Retinal pigment epithelial cell (primary cell): ENCODE results near the gene HOXC6.

Source experiments
- DNase-seq: peaks from one replicate; pipeline ENCODE4 v3.0.0-alpha.2; 2010; ENCODE audit warnings: low read depth
- H3K4me3 ChIP-seq: 2 replicates; pipeline ENCODE4 v1.5.1; 2011; ENCODE audit warnings: mild to moderate bottlenecking, low read length, control low read depth, moderate library complexity
- TF ChIP-seq, protein P1 (sequence below): conservative IDR thresholded peaks from 2 replicates; pipeline ENCODE4 v1.5.1; 2011; ENCODE audit warnings: low read depth, low read length, control low read depth, inconsistent platforms

HOXC6 gene

DNA sequence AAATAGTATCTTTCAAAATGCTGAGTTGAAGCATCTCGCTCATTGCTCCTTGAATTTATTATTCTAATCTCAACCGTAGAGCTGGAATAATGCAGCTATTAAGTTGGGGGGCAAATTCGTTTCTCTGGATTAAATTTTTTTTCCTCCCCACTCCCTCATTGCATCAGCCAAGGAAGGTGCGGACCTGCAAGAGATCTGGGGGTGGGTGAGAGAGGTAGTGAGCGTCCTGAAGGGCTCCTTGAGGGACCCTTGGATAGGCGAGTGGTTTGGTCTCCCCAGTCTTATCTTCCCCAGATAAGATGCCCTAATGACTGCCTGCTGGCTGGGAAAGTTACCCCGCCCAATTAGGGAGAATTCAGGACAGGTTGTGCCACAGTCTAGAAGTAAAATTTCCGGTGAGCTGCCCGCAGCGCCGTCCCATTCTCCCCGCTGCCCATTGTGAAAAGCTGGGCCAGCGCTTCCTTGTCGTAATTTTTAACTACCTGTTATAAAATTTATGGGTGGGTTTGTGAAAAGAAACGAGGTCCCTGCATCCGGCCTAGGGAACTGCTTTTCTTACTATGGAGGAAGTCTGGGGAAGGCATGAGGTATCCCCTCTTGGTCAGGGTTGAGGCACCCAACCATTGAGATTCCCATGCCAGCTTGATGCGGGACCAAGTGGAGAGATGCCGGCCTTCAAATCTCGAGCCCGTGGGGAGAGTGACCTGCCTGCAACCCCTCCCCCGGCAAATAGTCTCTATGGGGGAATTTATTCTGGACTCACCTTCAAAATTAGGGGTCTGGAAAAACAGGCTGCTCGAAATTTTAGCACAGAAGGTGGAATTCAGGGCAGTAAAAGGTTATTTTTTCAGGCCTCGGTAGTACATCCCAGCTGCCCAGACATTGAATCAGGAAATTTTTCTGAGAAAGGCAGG, 13.0 kb upstream of the HOXC6 start:
- DNase-seq: no peak
- TF ChIP-seq, protein P1, sequence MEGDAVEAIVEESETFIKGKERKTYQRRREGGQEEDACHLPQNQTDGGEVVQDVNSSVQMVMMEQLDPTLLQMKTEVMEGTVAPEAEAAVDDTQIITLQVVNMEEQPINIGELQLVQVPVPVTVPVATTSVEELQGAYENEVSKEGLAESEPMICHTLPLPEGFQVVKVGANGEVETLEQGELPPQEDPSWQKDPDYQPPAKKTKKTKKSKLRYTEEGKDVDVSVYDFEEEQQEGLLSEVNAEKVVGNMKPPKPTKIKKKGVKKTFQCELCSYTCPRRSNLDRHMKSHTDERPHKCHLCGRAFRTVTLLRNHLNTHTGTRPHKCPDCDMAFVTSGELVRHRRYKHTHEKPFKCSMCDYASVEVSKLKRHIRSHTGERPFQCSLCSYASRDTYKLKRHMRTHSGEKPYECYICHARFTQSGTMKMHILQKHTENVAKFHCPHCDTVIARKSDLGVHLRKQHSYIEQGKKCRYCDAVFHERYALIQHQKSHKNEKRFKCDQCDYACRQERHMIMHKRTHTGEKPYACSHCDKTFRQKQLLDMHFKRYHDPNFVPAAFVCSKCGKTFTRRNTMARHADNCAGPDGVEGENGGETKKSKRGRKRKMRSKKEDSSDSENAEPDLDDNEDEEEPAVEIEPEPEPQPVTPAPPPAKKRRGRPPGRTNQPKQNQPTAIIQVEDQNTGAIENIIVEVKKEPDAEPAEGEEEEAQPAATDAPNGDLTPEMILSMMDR: no peak
- H3K4me3 ChIP-seq: no peak overlapping the region

DNA sequence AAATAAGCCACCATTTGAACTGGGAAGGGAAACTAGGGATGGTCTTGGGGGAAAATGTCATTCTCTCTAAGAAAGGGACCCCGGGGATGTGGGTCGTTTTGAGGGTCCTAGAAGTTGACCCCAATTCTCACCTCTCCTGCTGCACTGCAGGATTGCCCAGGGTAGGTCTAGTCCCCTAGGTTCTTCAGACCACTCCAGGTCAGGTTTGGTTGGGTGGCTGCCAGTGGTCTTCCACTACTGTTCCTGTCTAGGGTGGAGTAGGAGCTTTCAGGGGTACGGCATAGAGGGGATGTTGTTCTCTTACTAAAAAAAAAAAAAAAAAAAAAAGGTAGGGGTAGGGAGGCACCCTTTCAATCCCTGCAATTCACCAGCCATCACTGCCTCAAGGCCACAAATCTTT, 12.2 kb upstream of the HOXC6 start:
- DNase-seq: no peak
- no peak overlapping the region for H3K4me3 ChIP-seq
- TF ChIP-seq, protein P1: no peak

DNA sequence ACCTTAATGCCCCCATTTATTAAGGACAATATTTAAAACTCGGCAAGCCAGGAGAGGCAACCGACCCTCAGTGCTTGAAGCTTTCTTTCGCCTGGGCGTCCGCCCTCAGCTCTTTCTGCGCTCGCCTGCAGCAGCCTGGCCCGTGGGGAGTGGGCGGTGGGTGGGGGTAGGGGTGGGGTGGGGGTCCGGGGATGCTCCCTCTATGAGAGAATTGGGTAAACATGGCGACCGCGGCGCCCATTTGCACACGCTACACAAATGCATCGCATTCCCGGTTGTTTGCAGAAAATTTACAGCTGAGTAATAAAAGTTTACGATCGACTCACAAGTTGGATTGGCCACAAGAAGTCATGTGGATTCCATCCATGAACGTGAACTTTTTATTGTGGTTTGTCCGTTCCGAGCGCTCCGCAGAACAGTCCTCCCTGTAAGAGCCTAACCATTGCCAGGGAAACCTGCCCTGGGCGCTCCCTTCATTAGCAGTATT, 11.7 kb upstream of the HOXC6 start:
- TF ChIP-seq, protein P1: no peak
- no peak overlapping the region for H3K4me3 ChIP-seq
- DNase-seq: no peak

DNA sequence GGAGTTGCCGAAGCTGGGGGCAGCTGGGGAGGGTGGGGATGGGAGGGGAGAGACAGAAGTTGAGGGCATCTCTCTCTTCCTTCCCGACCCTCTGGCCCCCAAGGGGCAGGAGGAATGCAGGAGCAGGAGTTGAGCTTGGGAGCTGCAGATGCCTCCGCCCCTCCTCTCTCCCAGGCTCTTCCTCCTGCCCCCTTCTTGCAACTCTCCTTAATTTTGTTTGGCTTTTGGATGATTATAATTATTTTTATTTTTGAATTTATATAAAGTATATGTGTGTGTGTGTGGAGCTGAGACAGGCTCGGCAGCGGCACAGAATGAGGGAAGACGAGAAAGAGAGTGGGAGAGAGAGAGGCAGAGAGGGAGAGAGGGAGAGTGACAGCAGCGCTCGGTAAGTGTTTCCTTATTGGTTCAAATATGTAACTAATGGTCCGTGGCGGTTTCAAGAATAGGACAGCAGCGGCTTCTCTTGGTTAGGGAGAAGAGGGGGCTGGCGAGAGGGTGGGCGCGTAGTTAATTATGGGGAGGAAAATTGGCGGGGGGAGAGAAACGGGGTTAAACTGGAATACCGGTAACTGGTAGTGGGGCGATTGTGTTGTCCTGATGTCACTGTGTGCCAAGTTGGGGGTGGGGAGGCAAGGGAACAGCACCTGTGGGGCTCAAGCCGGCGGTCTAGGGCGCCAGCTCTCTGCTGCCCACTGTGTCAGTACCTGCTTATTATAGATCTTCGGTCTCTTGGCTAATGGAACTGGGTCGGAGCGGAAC, 11.0 kb upstream of the HOXC6 start:
- TF ChIP-seq, protein P1: no peak
- DNase-seq: no peak
- peak overlapping the region; percentile 8 for H3K4me3 ChIP-seq

DNA sequence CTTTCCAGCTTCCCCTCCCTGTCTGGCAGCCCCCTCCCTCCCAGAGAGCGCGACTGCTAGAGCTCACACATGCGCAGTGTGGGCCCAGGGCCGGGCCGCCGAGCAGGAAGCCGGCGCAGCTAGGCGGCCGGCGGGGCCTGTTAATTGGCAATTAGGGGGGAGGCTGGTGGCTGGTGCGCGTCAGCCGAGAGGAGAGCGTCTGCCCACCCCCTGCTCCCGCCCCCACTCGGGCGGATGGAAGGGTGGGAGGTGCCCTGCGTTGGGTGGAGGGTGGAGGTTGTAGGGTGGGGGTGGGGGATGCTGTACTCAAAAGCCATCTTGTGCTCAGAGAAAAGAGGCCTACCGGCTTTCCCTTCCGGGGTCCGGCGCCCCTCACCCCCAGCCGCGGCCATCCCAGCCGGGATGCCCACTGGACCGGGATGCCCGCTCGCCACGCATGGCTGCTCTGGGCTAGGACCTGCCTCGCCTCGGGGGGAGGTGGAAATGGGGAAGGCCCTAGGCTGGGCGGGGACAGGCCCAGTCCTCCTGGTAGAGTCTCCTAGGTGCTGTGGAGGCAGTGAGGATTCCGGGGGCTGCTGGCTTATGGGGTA, 10.3 kb upstream of the HOXC6 start:
- no peak for DNase-seq
- H3K4me3 ChIP-seq: peak overlapping the region; percentile 8
- TF ChIP-seq, protein P1: no peak

DNA sequence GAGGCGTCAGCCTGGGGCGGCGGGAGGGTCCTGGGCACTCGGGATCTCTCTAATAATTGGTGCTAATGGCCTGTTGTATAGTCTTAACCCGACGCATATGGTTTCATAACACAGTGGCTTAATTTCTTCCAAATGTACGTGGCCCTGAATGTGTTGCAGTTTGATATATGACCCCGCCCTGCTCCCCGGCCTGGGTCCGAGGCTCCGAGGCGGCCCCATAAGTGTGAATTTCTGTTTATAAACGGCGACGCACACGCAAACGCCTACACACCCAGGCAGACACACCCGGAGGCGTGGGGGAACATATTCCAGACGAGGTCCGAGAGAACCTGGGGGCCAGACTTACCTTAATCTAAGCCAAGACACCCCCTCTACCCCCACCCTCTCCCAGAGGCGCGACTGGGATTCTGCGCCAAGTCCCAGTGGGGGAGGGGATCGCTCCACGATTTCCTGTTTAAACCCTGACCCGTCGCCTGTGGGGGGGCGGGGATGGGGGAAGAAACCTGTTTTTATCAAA, 9.7 kb upstream of the HOXC6 start:
- DNase-seq: no peak
- TF ChIP-seq, protein P1: no peak
- no peak overlapping the region for H3K4me3 ChIP-seq
